CD8-positive, alpha-beta memory T cell (primary cell): ENCODE results near the gene HAGHL. TPM values are rescaled to one million over a fixed set of nuclear protein-coding genes. Genes with fewer than 3 reads are reported as not detected.

Experiments
- CTCF ChIA-PET: fragments of 350-600 bp; sonication (Branson Sonifier 250); formaldehyde crosslinking; loops from one replicate; lab custom pipeline; 2021; ENCODE audit warnings: antibody characterized with exemption; lab: Charles Lee
- POLR2A ChIA-PET: fragments of 350-600 bp; sonication (Branson Sonifier 250); formaldehyde crosslinking; loops from one replicate; lab custom pipeline; 2021; ENCODE audit warnings: antibody characterized with exemption; lab: Charles Lee
- DNase-seq, 5 donors: peaks; one replicate each; pipeline versions ENCODE4 v3.0.0 to v3.0.0-alpha.2; 2020 to 2022; ENCODE audit warnings: mixed read lengths in 1 of 5
- H3K27ac ChIP-seq: one replicate; pipeline ENCODE4 v1.7.0; 2013; ENCODE audit warnings: low read depth, mild to moderate bottlenecking, low read length, moderate library complexity
- H3K27me3 ChIP-seq: 2 replicates; pipeline ENCODE4 v1.7.0; 2013; ENCODE audit warnings: low read length, mild to moderate bottlenecking; ENCODE audit not compliant: insufficient read depth, poor library complexity, severe bottlenecking
- H3K36me3 ChIP-seq: 2 replicates; pipeline ENCODE4 v1.7.0; 2013; ENCODE audit warnings: mild to moderate bottlenecking, low read length, moderate library complexity; ENCODE audit not compliant: insufficient read depth
- H3K4me1 ChIP-seq: 2 replicates; pipeline ENCODE4 v1.7.0; 2013; ENCODE audit warnings: mild to moderate bottlenecking, low read length, moderate library complexity; ENCODE audit not compliant: insufficient read depth
- H3K4me3 ChIP-seq: 2 replicates; pipeline ENCODE4 v1.7.0; 2013; ENCODE audit warnings: mild to moderate bottlenecking, low read length
- H3K9me3 ChIP-seq: 2 replicates; pipeline ENCODE4 v1.7.0; 2013; ENCODE audit warnings: mild to moderate bottlenecking, low read length
- H3K27ac Mint-ChIP-seq, 8 donors: one replicate each; pipeline ENCODE4 v1.8.0; 2020 to 2021; ENCODE audit warnings: mixed read lengths in 8 of 8, mild to moderate bottlenecking in 6 of 8, inconsistent platforms in 3 of 8, moderate library complexity in 3 of 8
- H3K27me3 Mint-ChIP-seq, 2 donors: one replicate each; pipeline ENCODE4 v1.8.0; 2020 to 2021; ENCODE audit warnings: mixed read lengths in 2 of 2, mild to moderate bottlenecking in 1 of 2, moderate library complexity in 1 of 2
- H3K36me3 Mint-ChIP-seq, 3 donors: one replicate each; pipeline ENCODE4 v1.8.0; 2020 to 2021; ENCODE audit warnings: mixed read lengths in 3 of 3, inconsistent platforms in 1 of 3, mild to moderate bottlenecking in 1 of 3
- H3K4me1 Mint-ChIP-seq, 3 donors: one replicate each; pipeline ENCODE4 v1.8.0; 2020 to 2021; ENCODE audit warnings: mixed read lengths in 3 of 3, inconsistent platforms in 1 of 3, mild to moderate bottlenecking in 1 of 3
- H3K4me3 Mint-ChIP-seq, 7 donors: one replicate each; pipeline ENCODE4 v1.8.0; 2020 to 2021; ENCODE audit warnings: mixed read lengths in 7 of 7, mild to moderate bottlenecking in 6 of 7, moderate library complexity in 4 of 7, inconsistent platforms in 2 of 7
- H3K9me3 Mint-ChIP-seq, 5 donors: one replicate each; pipeline ENCODE4 v1.8.0; 2020 to 2022; ENCODE audit warnings: mixed read lengths in 5 of 5, mild to moderate bottlenecking in 3 of 5, moderate library complexity in 2 of 5, inconsistent platforms in 1 of 5
- polyA plus RNA-seq: library from polyadenylated mRNA; unstranded; fragments of 300-500 nt; fragmentation: Illumina TruSeq; gene quantifications from one replicate; pipeline ENCODE4 v1.2.3, GENCODE V29; 2021
- total RNA-seq, 2 experiments: library from RNA; stranded (reverse); gene quantifications; one replicate each; pipeline ENCODE4 v1.2.3, GENCODE V29; 2021

The HAGHL gene
- total and polyA plus RNA-seq, 3 experiments from 2014 or later: 10.7 to 35.6 (median 31.5) TPM

DNA sequence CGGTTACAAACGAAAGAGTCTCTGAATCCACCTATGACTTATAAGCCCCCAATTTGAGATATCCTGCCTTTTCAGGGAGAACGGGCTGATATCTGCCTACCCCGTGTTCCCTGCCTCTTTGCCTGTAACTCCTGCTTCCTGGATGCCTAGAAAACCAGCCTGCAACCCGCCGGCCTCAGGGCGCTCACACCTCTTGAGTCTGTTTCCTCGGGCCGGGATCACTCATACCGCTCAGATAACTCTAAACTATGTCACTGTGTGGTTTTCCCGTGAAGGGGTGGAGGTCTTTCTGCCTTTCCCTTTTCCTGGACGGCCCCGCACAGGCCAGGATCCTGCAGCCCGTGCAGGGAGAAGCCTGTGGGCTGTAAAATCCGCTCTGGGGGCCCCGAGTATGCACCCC, 50.9 kb downstream of the HAGHL start:
- Histone ChIP-seq H3K4me1 (no peaks in the 10 kb centered on the region), H3K27me3 (no peaks in the 10 kb centered on the region), H3K36me3 (no peaks in the 10 kb centered on the region), H3K4me3 (no peak overlapping the region), H3K27ac (no peak overlapping the region), H3K9me3 (no peaks in the 10 kb centered on the region)
- Mint-ChIP-seq H3K4me3 (no peak overlapping the region), H3K27me3 (peaks cover 6 to 15% of the 10 kb centered on the region in 2 donors), H3K27ac (peak overlapping the region in 1 of 8 donors; percentile 35), H3K4me1 (peaks cover 0 to 3% (median 0%) of the 10 kb centered on the region in 3 donors), H3K9me3 (no peaks in the 10 kb centered on the region), H3K36me3 (no peaks in the 10 kb centered on the region)
- CTCF ChIA-PET: interaction anchor here (1.7 kb wide), 1 partner anchor 66 kb away, joined by 4 read pairs; no protein-coding TSS in a partner anchor
- POLR2A ChIA-PET: no interaction called here
- DNase-seq: no peak

DNA sequence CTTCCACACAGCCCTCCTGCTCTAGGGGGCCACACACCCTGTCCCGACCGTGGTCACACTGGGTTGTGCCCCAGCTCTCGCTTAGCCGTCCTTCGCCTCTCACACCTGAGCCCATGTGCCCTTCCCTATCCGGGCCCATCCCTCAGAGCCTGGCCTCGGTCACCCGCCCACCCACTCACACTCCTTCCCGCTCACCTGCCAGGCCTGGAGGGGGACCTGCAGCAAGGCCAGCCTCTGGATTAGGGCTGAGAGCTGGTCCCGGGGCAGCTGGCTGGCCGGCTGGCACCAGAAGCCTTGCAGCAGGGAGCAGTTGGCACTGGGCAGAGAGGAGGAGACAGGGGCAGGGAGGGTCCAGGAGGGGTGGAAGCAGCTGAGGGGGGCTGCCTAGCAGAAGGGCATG, 51.5 kb downstream of the HAGHL start:
- no peak overlapping the region for H3K4me3 Mint-ChIP-seq
- H3K36me3 Mint-ChIP-seq: no peaks in the 10 kb centered on the region
- no peaks in the 10 kb centered on the region for H3K9me3 Mint-ChIP-seq
- ChIA-PET CTCF (no interaction called here), POLR2A (no interaction called here)
- Histone ChIP-seq H3K4me3 (no peak overlapping the region), H3K4me1 (no peaks in the 10 kb centered on the region), H3K9me3 (no peaks in the 10 kb centered on the region), H3K36me3 (no peaks in the 10 kb centered on the region), H3K27me3 (no peaks in the 10 kb centered on the region), H3K27ac (no peak overlapping the region)
- peaks cover 0 to 3% (median 0%) of the 10 kb centered on the region in 3 donors for H3K4me1 Mint-ChIP-seq
- no peak overlapping the region for H3K27ac Mint-ChIP-seq
- no peak for DNase-seq
- H3K27me3 Mint-ChIP-seq: peaks cover 6 to 15% of the 10 kb centered on the region in 2 donors

DNA sequence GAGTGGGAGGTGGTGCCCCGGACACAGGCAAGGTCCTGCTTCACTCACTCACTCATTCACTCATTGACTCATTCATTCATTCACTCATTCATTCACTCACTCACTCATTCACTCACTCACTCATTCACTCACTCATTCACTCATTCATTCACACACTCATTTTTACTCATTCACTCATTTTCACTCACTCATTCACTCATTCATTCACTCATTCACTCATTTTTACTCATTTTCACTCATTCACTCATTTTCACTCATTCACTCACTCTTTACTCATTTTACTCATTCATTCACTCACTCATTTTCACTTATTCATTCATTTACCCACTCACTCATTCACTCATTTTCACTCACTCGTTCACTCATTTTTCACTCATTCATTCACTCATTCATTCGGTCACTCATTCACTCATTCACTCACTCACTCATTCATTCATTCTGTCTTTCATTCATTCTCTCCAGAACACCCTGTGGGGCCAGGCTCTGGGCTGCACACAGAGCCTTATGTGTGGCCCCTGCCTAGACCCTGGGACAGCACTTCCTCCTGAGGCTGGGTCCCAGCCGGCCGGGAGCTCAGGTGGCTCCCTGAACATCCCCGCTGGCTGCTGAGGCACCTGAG, 52.1 kb downstream of the HAGHL start:
- CTCF ChIA-PET: no interaction called here
- H3K4me1 ChIP-seq: no peaks in the 10 kb centered on the region
- no peak for DNase-seq
- no peaks in the 10 kb centered on the region for H3K36me3 ChIP-seq
- H3K9me3 ChIP-seq: no peaks in the 10 kb centered on the region
- H3K4me3 Mint-ChIP-seq: no peak overlapping the region
- no peaks in the 10 kb centered on the region for H3K36me3 Mint-ChIP-seq
- no peaks in the 10 kb centered on the region for H3K9me3 Mint-ChIP-seq
- POLR2A ChIA-PET: no interaction called here
- no peak overlapping the region for H3K27ac Mint-ChIP-seq
- no peak overlapping the region for H3K27ac ChIP-seq
- peaks cover 0 to 3% (median 0%) of the 10 kb centered on the region in 3 donors for H3K4me1 Mint-ChIP-seq
- peaks cover 6 to 15% of the 10 kb centered on the region in 2 donors for H3K27me3 Mint-ChIP-seq
- H3K27me3 ChIP-seq: no peaks in the 10 kb centered on the region
- H3K4me3 ChIP-seq: no peak overlapping the region

Other genes starting within 250 kb of the HAGHL start
- gene CAPN15, start 199.4 kb upstream of the HAGHL start, total RNA-seq: 10 to 100 TPM; 91.9 to 98.6 TPM
- 15.5 TPM for gene CAPN15, start 199.4 kb upstream of the HAGHL start, polyA plus RNA-seq
- not detected for gene PRR35, start 166.7 kb upstream of the HAGHL start, total RNA-seq
- gene PRR35, start 166.7 kb upstream of the HAGHL start, polyA plus RNA-seq: not detected
- gene NHLRC4, start 160.1 kb upstream of the HAGHL start, total RNA-seq: under 1 TPM; 0.55 to 0.59 TPM
- gene NHLRC4, start 160.1 kb upstream of the HAGHL start, polyA plus RNA-seq: 1.6 TPM
- 10 to 100 TPM; 47.4 to 50.1 TPM for gene PIGQ, start 157.1 kb upstream of the HAGHL start, total RNA-seq
- gene PIGQ, start 157.1 kb upstream of the HAGHL start, polyA plus RNA-seq: 14.0 TPM
- 10 to 100 TPM; 12.3 to 13.3 TPM for gene RAB40C, start 137.0 kb upstream of the HAGHL start, total RNA-seq
- gene RAB40C, start 137.0 kb upstream of the HAGHL start, polyA plus RNA-seq: 22.8 TPM
- under 1 TPM; 0.11 to 0.22 TPM for gene WFIKKN1, start 96.1 kb upstream of the HAGHL start, total RNA-seq
- 0.09 TPM for gene WFIKKN1, start 96.1 kb upstream of the HAGHL start, polyA plus RNA-seq
- 100 to 1,000 TPM; 129 TPM for gene METTL26, start 90.8 kb upstream of the HAGHL start, total RNA-seq
- gene METTL26, start 90.8 kb upstream of the HAGHL start, polyA plus RNA-seq: 97.4 TPM
- gene MCRIP2, start 85.3 kb upstream of the HAGHL start, total RNA-seq: 10 to 100 TPM; 59.3 to 64.8 TPM
- gene MCRIP2, start 85.3 kb upstream of the HAGHL start, polyA plus RNA-seq: 24.9 TPM
- gene WDR90, start 77.7 kb upstream of the HAGHL start, total RNA-seq: 10 to 100 TPM; 69.6 to 78.4 TPM
- gene WDR90, start 77.7 kb upstream of the HAGHL start, polyA plus RNA-seq: 1.4 TPM
- gene RHOT2, start 59.0 kb upstream of the HAGHL start, total RNA-seq: 100 to 1,000 TPM; 140 to 151 TPM
- gene RHOT2, start 59.0 kb upstream of the HAGHL start, polyA plus RNA-seq: 49.6 TPM
- gene RHBDL1, start 51.4 kb upstream of the HAGHL start, total RNA-seq: under 1 TPM; 0.33 to 0.44 TPM
- 0.29 TPM for gene RHBDL1, start 51.4 kb upstream of the HAGHL start, polyA plus RNA-seq
- 100 to 1,000 TPM; 111 to 124 TPM for gene STUB1, start 46.7 kb upstream of the HAGHL start, total RNA-seq
- gene STUB1, start 46.7 kb upstream of the HAGHL start, polyA plus RNA-seq: 161 TPM
- 10 to 100 TPM; 53.0 to 55.9 TPM for gene JMJD8, start 42.8 kb upstream of the HAGHL start, total RNA-seq
- gene JMJD8, start 42.8 kb upstream of the HAGHL start, polyA plus RNA-seq: 56.6 TPM
- 10 to 100 TPM; 23.9 to 25.2 TPM for gene WDR24, start 36.7 kb upstream of the HAGHL start, total RNA-seq
- 15.4 TPM for gene WDR24, start 36.7 kb upstream of the HAGHL start, polyA plus RNA-seq
- 10 to 100 TPM in 1 of 2 experiments, 1 to 10 TPM in 1; 7.6 to 11.1 TPM for gene FBXL16, start 21.3 kb upstream of the HAGHL start, total RNA-seq
- 16.9 TPM for gene FBXL16, start 21.3 kb upstream of the HAGHL start, polyA plus RNA-seq
- 10 to 100 TPM; 34.8 to 38.2 TPM for gene METRN, start 12.0 kb upstream of the HAGHL start, total RNA-seq
- 50.3 TPM for gene METRN, start 12.0 kb upstream of the HAGHL start, polyA plus RNA-seq
- gene ANTKMT, start 6.0 kb upstream of the HAGHL start, total RNA-seq: 10 to 100 TPM; 64.2 to 72.0 TPM
- gene ANTKMT, start 6.0 kb upstream of the HAGHL start, polyA plus RNA-seq: 127 TPM
- gene CCDC78, start 663 bp upstream of the HAGHL start, total RNA-seq: 1 to 10 TPM; 9.8 to 9.9 TPM
- 0.53 TPM for gene CCDC78, start 663 bp upstream of the HAGHL start, polyA plus RNA-seq
- gene CIAO3, start 13.9 kb downstream of the HAGHL start, total RNA-seq: 10 to 100 TPM; 34.8 to 37.9 TPM
- 23.1 TPM for gene CIAO3, start 13.9 kb downstream of the HAGHL start, polyA plus RNA-seq
- not detected for gene MSLN, start 33.6 kb downstream of the HAGHL start, total RNA-seq
- not detected for gene MSLN, start 33.6 kb downstream of the HAGHL start, polyA plus RNA-seq
- 10 to 100 TPM; 40.2 to 44.5 TPM for gene RPUSD1, start 61.3 kb downstream of the HAGHL start, total RNA-seq
- gene RPUSD1, start 61.3 kb downstream of the HAGHL start, polyA plus RNA-seq: 34.2 TPM
- gene CHTF18, start 61.5 kb downstream of the HAGHL start, total RNA-seq: 100 to 1,000 TPM; 121 to 122 TPM
- 3.7 TPM for gene CHTF18, start 61.5 kb downstream of the HAGHL start, polyA plus RNA-seq
- gene GNG13, start 73.6 kb downstream of the HAGHL start, total RNA-seq: not detected
- gene GNG13, start 73.6 kb downstream of the HAGHL start, polyA plus RNA-seq: not detected
- gene LMF1, start 243.9 kb downstream of the HAGHL start, total RNA-seq: 10 to 100 TPM; 11.7 to 14.0 TPM
- gene LMF1, start 243.9 kb downstream of the HAGHL start, polyA plus RNA-seq: 15.8 TPM